Measurements from ENCODE around the gene CDR2L. TPM values are rescaled to one million over a fixed set of nuclear protein-coding genes. Genes with fewer than 3 reads are reported as not detected.

The CDR2L gene
- total RNA-seq, 4 donors from 2014 or later, result 14.6 to 36.7 (median 24.3) TPM

DNA sequence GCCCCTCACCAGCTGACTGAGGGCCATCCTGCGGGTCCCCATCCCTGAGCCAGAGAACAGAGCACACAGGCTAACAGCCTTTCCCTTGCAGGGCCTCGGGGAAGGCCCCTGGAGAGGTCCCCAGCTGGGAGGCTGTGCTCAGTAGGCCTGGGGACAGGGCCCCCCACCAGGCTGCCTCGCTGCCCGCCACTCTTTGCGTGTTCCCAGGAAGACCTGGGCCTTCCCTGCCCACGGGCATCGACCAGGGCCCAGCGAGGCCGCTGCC, 15.7 kb upstream of the CDR2L start:
- peaks cover 14 to 26% (median 20%) of the 10 kb centered on the region in 4 donors for H3K4me1 ChIP-seq
- H3K9me3 ChIP-seq, result no peaks in the 10 kb centered on the region
- peaks cover 0 to 37% (median 0%) of the 10 kb centered on the region in 4 donors for H3K27me3 ChIP-seq
- WGBS, result 54% methylated on average over 9 of the region's 9 CpGs
- H3K27ac ChIP-seq (replicated peaks in 1 of 4), result peak overlapping the region; percentile 43 to 71 (median 57)
- intact Hi-C loops (cut with DNase I), result loop anchor here (5.0 to 10.0 kb wide), 3 partner anchors 36 to 133 kb away; partner anchors contain the start of gene ARMC7
- peak overlapping the region; percentile 69 to 88 (median 74) for H3K4me3 ChIP-seq
- no peak for DNase-seq (ENCODE audit: extremely low spot score)
- H3K36me3 ChIP-seq, result no peaks in the 10 kb centered on the region
- TF ChIP-seq POLR2A (IDR thresholded peaks at IDR 0.05; ENCODE audit: low read depth), result no peak
- no peak for TF ChIP-seq EP300 (IDR thresholded peaks at IDR 0.05)
- no peak for TF ChIP-seq POLR2AphosphoS5 (IDR thresholded peaks at IDR 0.05)
- TF ChIP-seq, protein P1, sequence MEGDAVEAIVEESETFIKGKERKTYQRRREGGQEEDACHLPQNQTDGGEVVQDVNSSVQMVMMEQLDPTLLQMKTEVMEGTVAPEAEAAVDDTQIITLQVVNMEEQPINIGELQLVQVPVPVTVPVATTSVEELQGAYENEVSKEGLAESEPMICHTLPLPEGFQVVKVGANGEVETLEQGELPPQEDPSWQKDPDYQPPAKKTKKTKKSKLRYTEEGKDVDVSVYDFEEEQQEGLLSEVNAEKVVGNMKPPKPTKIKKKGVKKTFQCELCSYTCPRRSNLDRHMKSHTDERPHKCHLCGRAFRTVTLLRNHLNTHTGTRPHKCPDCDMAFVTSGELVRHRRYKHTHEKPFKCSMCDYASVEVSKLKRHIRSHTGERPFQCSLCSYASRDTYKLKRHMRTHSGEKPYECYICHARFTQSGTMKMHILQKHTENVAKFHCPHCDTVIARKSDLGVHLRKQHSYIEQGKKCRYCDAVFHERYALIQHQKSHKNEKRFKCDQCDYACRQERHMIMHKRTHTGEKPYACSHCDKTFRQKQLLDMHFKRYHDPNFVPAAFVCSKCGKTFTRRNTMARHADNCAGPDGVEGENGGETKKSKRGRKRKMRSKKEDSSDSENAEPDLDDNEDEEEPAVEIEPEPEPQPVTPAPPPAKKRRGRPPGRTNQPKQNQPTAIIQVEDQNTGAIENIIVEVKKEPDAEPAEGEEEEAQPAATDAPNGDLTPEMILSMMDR (IDR thresholded peaks at IDR 0.05), result no peak

DNA sequence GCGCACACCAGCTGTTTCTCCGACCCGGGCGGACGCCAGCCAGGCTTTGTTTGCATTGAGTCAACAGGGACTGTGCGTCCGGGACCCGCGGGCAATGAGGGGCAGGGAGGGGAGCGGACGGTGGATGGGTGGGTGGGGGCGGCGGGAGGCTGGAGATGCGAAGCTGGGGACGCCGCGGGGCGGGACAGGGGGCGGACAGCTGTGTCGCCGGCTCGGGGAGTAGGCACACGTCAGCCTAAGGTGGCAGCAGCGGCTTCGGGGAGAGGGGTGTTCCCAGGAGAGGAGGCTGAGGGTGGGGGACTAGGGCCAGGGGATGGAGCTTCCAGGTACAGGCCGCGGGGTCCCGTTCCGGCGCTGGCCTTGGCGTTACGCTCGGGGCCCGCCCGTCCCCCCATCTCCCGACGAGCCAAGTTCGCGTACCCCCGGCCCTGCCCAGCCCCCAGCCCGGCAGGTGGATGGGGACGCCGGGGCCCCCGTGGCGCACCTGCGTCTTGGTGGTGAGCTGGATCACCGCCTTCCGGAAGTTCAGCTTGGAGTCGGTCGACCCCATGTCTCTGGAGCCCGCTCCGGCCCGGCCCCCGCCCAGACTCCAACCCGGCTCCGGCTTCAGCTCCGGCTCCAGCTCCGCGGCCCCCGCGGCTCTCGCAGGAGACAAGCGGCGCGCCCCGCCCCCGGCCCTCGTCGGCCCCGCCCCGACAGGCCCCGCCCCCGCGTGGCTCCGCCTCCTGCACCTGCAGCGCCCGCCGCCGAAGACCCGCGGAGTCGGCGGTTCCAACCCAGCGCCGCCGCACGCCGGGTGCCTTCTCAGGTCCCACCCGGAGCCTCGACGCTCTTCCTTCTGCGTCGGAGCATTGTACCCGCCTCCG, 15.1 kb upstream of the CDR2L start, which contains the start of gene HID1:
Gene HID1 (minus strand): TSS at position 653 of the 866 bp plus-strand sequence. CDS start 103 bp downstream, at position 550.
- WGBS, result 4% methylated on average over 11 of the region's 95 CpGs
- no peak for DNase-seq (ENCODE audit: extremely low spot score)
- H3K36me3 ChIP-seq, result no peaks in the 10 kb centered on the region
- intact Hi-C loops (cut with DNase I), result loop anchor here (5.0 to 10.0 kb wide), 3 partner anchors 35 to 132 kb away; partner anchors contain the start of gene ARMC7
- no peaks in the 10 kb centered on the region for H3K9me3 ChIP-seq
- H3K27ac ChIP-seq (replicated peaks in 1 of 4), result peak within 1 kb of the TSS; percentile 43 to 71 (median 57)
- peak within 1 kb of the TSS; percentile 69 to 88 (median 74) for H3K4me3 ChIP-seq
- H3K27me3 ChIP-seq, result peaks cover 0 to 37% (median 0%) of the 10 kb centered on the region in 4 donors
- peaks cover 14 to 26% (median 20%) of the 10 kb centered on the region in 4 donors for H3K4me1 ChIP-seq
- TF ChIP-seq, protein P1 (IDR thresholded peaks at IDR 0.05), result no peak
- peak in 1 of 2 donors; percentile 6 for TF ChIP-seq POLR2AphosphoS5 (IDR thresholded peaks at IDR 0.05)

DNA sequence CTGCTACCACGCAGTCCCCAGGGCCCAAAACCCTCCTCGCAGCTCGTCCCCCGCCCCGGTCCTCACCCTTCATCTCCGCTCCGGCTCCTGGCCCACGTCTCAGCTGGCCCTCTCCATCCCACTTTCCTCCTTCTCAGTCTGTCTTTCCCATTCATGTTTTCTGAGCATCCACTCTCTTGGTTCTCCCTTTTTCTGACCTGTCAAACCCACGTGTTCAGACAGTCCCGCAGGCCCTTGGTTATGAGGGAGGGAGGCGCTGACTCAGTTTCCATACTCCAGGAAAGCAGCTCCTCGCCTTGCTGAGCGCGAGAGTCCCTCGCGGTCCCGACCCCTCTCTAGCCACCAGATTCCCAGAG, 14.5 kb upstream of the CDR2L start:
- WGBS, result 12% methylated on average over 17 of the region's 17 CpGs
- H3K27ac ChIP-seq (replicated peaks in 1 of 4), result no peak overlapping the region
- intact Hi-C loops (cut with DNase I), result loop anchor here (5.0 to 10.0 kb wide), 3 partner anchors 34 to 132 kb away; partner anchors contain the start of gene ARMC7

DNA sequence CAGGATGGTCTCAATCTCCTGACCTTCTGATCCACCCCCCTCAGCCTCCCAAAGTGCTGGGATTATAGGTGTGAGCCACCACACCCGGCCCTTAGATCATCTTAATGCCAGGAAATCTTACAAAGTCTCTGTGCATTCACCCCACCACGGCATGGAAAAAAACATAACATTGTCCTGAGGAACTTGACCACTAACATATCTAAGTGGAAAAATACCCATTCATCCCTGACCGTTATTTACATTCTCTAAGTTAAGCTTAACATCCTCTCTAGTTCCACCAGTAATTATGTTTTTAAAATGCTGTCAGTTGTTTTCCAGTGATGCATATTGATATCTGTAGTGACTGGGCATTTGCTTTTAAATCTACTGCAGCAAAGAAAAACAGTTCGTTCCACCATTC, 11.5 kb upstream of the CDR2L start:
- intact Hi-C loops (cut with DNase I), result loop anchor here (10.0 kb wide), 1 partner anchor 129 kb away; the partner anchor contains the start of gene ARMC7
- no peak for DNase-seq (ENCODE audit: extremely low spot score)
- Histone ChIP-seq H3K27ac (replicated peaks in 1 of 4) (no peak overlapping the region), H3K9me3 (no peaks in the 10 kb centered on the region), H3K27me3 (peaks cover 0 to 27% (median 0%) of the 10 kb centered on the region in 4 donors), H3K4me1 (peaks cover 14 to 24% (median 19%) of the 10 kb centered on the region in 4 donors), H3K4me3 (no peak overlapping the region), H3K36me3 (no peaks in the 10 kb centered on the region)
- TF ChIP-seq POLR2A (IDR thresholded peaks at IDR 0.05; ENCODE audit: low read depth), result no peak
- TF ChIP-seq, protein P1 (IDR thresholded peaks at IDR 0.05), result no peak
- no peak for TF ChIP-seq POLR2AphosphoS5 (IDR thresholded peaks at IDR 0.05)
- no peak for TF ChIP-seq EP300 (IDR thresholded peaks at IDR 0.05)
- WGBS, result 88% methylated on average over 4 of the region's 4 CpGs

More for the DNA sequence above, 14.5 kb upstream of the CDR2L start:
- peaks cover 14 to 26% (median 20%) of the 10 kb centered on the region in 4 donors for H3K4me1 ChIP-seq
- peaks cover 0 to 37% (median 0%) of the 10 kb centered on the region in 4 donors for H3K27me3 ChIP-seq
- peak overlapping the region; percentile 69 to 88 (median 74) for H3K4me3 ChIP-seq
- TF ChIP-seq, protein P1 (IDR thresholded peaks at IDR 0.05), result no peak
- TF ChIP-seq POLR2A (IDR thresholded peaks at IDR 0.05; ENCODE audit: low read depth), result no peak
- TF ChIP-seq POLR2AphosphoS5 (IDR thresholded peaks at IDR 0.05), result no peak
- no peak for TF ChIP-seq EP300 (IDR thresholded peaks at IDR 0.05)
- no peak for DNase-seq (ENCODE audit: extremely low spot score)
- H3K9me3 ChIP-seq, result no peaks in the 10 kb centered on the region
- H3K36me3 ChIP-seq, result no peaks in the 10 kb centered on the region
